ENCODE data around the gene NELL1. TPM values are rescaled to one million over a fixed set of nuclear protein-coding genes. Genes with fewer than 3 reads are reported as not detected.

The NELL1 gene
- total and polyA plus RNA-seq, 10 donors = 0.20 TPM; not detected in 9

- intact Hi-C loops (cut with DNase I; ENCODE audit: low total_unique reads) = no loop called here
- TF ChIP-seq POLR2AphosphoS5 (IDR thresholded peaks at IDR 0.05) (no peak), POLR2A (IDR thresholded peaks at IDR 0.05) (no peak), CTCF (IDR thresholded peaks at IDR 0.05 in 8 of 11, conservative IDR thresholded peaks at IDR 0.05 in 3 of 11) (no peak)
- H3K9me3 ChIP-seq = peaks cover 0 to 13% (median 1%) of the 10 kb centered on the region in 8 donors
- no peaks in the 10 kb centered on the region for H3K27me3 ChIP-seq (replicated peaks in 1 of 7)
- no peak overlapping the region for H3K27ac ChIP-seq
- WGBS, 5 donors = 79 to 87% (median 80%) methylated on average over 8 of the region's 8 CpGs
- no peaks in the 10 kb centered on the region for H3K4me1 ChIP-seq
- no peaks in the 10 kb centered on the region for H3K36me3 ChIP-seq
- H3K4me3 ChIP-seq = no peak overlapping the region
- DNase-seq = no peak
Observed at GRCh38 chr11:21364866-21365624, 695.7 kb downstream of the NELL1 start.

- H3K9me3 ChIP-seq = no peaks in the 10 kb centered on the region
- TF ChIP-seq POLR2A (IDR thresholded peaks at IDR 0.05) = no peak
- TF ChIP-seq CTCF (IDR thresholded peaks at IDR 0.05 in 8 of 11, conservative IDR thresholded peaks at IDR 0.05 in 3 of 11) = no peak
- TF ChIP-seq POLR2AphosphoS5 (IDR thresholded peaks at IDR 0.05) = no peak
- H3K27me3 ChIP-seq (replicated peaks in 1 of 7) = no peaks in the 10 kb centered on the region
- 76 to 84% (median 76%) methylated on average over 1 of the region's 1 CpG for WGBS, 5 donors
- no peak overlapping the region for H3K27ac ChIP-seq
- no peak overlapping the region for H3K4me3 ChIP-seq
- DNase-seq = no peak
- H3K36me3 ChIP-seq = no peaks in the 10 kb centered on the region
- intact Hi-C loops (cut with DNase I; ENCODE audit: low total_unique reads) = no loop called here
- no peaks in the 10 kb centered on the region for H3K4me1 ChIP-seq
Observed at GRCh38 chr11:21369947-21370346, 700.6 kb downstream of the NELL1 start.

GRCh38 chr11:21371044-21371443 lies 701.7 kb downstream of the NELL1 start:
- no peak for DNase-seq
- H3K4me3 ChIP-seq = no peak overlapping the region
- no peaks in the 10 kb centered on the region for H3K36me3 ChIP-seq
- H3K27me3 ChIP-seq (replicated peaks in 1 of 7) = no peaks in the 10 kb centered on the region
- H3K9me3 ChIP-seq = peaks cover 0 to under 1% (median 0%) of the 10 kb centered on the region in 8 donors
- intact Hi-C loops (cut with DNase I; ENCODE audit: low total_unique reads) = no loop called here
- no peaks in the 10 kb centered on the region for H3K4me1 ChIP-seq
- H3K27ac ChIP-seq = no peak overlapping the region
- no peak for TF ChIP-seq CTCF (IDR thresholded peaks at IDR 0.05 in 8 of 11, conservative IDR thresholded peaks at IDR 0.05 in 3 of 11)
- 72 to 84% (median 80%) methylated on average over 5 of the region's 5 CpGs for WGBS, 5 donors

- Histone ChIP-seq H3K36me3 (no peaks in the 10 kb centered on the region), H3K9me3 (peaks cover 0 to 11% (median 0%) of the 10 kb centered on the region in 8 donors), H3K4me1 (no peaks in the 10 kb centered on the region), H3K4me3 (no peak overlapping the region), H3K27ac (no peak overlapping the region), H3K27me3 (replicated peaks in 1 of 7) (no peaks in the 10 kb centered on the region)
- no peak for DNase-seq
- no peak for TF ChIP-seq POLR2AphosphoS5 (IDR thresholded peaks at IDR 0.05)
- no peak for TF ChIP-seq CTCF (IDR thresholded peaks at IDR 0.05 in 8 of 11, conservative IDR thresholded peaks at IDR 0.05 in 3 of 11)
- no peak for TF ChIP-seq POLR2A (IDR thresholded peaks at IDR 0.05)
- intact Hi-C loops (cut with DNase I; ENCODE audit: low total_unique reads) = no loop called here
- WGBS, 5 donors = 49 to 72% (median 63%) methylated on average over 1 of the region's 1 CpG
Observed at GRCh38 chr11:21372672-21373071, 703.3 kb downstream of the NELL1 start.

All from spleen (tissue), 11 donors.